Measurements from ENCODE around the gene WDR62. TPM values are rescaled to one million over a fixed set of nuclear protein-coding genes. Genes with fewer than 3 reads are reported as not detected.

Gene WDR62
- total RNA-seq, 1 experiment from 2014 or later = 51.4 TPM

DNA sequence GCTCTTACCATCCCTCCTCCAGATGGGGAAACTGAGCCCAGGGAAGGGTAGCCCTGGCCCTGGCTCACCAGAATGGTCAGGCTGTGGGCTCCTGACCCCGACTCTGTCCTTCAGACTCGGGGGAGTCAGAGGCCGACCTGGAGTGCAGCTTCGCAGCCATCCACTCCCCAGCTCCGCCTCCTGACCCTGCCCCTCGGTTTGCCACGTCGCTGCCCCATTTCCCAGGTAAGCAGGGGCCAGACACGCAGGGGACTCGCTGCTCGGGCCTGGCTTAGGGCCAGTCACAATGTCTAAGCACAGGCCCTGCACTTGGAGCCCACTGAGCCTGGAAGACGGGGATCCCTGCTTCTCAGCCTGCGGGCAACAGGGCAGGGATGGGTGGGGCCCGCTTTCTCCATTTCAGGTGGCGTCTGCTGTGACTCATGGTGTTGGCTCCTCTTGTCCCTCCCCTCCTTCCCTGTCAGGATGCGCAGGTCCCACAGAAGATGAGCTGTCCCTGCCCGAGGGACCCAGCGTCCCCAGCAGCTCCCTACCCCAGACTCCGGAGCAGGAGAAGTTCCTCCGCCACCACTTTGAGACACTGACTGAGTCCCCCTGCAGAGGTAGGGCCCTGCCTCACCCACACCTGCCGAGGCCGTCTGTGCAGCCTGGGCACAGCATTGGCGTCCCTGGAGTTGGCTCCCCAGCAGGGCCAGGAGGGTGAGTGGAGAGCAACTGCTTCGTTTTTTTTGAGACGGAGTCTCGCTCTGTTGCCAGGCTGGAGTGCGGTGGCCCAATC, 47.0 kb downstream of the WDR62 start:
- CTCF ChIA-PET = no interaction called here
- intact Hi-C loops (cut with micrococcal nuclease; ENCODE audit: unreplicated experiment) = no loop called here
- no peak overlapping the region for H3K27ac ChIP-seq (ENCODE audit: low read length)
- ATAC-seq (no peak), DNase-seq (ENCODE audit: low read depth, low spot score) (no peak)
- in situ Hi-C loops (cut with HindIII; ENCODE audit: low pct_unique_long_range_greater_than_20kb, low sequenced_read_pairs) = no loop called here
- H3K27me3 ChIP-seq (ENCODE audit: control insufficient read depth, insufficient read depth, low read length) = no peaks in the 10 kb centered on the region
- no TSS peak for BruUV-seq (replicated peaks)
- no peak overlapping the region for H3K4me3 ChIP-seq (ENCODE audit: low read depth in 2 of 2, low read length in 2 of 2)
- POLR2A ChIA-PET = interaction anchor here (0.6 kb wide), 1 partner anchor 40 kb away, joined by 3 read pairs; no protein-coding TSS in a partner anchor
- no peaks in the 10 kb centered on the region for H3K9me3 ChIP-seq (ENCODE audit: control insufficient read depth, insufficient read depth, low read depth, low read length)
- TF ChIP-seq TCF7L2 (IDR thresholded peaks at IDR 0.05; ENCODE audit: low read depth, low read length) = no peak
- TF ChIP-seq SIN3A (IDR thresholded peaks at IDR 0.05; ENCODE audit: borderline replicate concordance, insufficient read depth, low read depth, low read length) = no peak
- TF ChIP-seq, protein P1, sequence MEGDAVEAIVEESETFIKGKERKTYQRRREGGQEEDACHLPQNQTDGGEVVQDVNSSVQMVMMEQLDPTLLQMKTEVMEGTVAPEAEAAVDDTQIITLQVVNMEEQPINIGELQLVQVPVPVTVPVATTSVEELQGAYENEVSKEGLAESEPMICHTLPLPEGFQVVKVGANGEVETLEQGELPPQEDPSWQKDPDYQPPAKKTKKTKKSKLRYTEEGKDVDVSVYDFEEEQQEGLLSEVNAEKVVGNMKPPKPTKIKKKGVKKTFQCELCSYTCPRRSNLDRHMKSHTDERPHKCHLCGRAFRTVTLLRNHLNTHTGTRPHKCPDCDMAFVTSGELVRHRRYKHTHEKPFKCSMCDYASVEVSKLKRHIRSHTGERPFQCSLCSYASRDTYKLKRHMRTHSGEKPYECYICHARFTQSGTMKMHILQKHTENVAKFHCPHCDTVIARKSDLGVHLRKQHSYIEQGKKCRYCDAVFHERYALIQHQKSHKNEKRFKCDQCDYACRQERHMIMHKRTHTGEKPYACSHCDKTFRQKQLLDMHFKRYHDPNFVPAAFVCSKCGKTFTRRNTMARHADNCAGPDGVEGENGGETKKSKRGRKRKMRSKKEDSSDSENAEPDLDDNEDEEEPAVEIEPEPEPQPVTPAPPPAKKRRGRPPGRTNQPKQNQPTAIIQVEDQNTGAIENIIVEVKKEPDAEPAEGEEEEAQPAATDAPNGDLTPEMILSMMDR (IDR thresholded peaks at IDR 0.05) = no peak
- TF ChIP-seq POLR2AphosphoS5 (IDR thresholded peaks at IDR 0.05; ENCODE audit: low read depth, low read length) = no peak
- TF ChIP-seq, protein P2, sequence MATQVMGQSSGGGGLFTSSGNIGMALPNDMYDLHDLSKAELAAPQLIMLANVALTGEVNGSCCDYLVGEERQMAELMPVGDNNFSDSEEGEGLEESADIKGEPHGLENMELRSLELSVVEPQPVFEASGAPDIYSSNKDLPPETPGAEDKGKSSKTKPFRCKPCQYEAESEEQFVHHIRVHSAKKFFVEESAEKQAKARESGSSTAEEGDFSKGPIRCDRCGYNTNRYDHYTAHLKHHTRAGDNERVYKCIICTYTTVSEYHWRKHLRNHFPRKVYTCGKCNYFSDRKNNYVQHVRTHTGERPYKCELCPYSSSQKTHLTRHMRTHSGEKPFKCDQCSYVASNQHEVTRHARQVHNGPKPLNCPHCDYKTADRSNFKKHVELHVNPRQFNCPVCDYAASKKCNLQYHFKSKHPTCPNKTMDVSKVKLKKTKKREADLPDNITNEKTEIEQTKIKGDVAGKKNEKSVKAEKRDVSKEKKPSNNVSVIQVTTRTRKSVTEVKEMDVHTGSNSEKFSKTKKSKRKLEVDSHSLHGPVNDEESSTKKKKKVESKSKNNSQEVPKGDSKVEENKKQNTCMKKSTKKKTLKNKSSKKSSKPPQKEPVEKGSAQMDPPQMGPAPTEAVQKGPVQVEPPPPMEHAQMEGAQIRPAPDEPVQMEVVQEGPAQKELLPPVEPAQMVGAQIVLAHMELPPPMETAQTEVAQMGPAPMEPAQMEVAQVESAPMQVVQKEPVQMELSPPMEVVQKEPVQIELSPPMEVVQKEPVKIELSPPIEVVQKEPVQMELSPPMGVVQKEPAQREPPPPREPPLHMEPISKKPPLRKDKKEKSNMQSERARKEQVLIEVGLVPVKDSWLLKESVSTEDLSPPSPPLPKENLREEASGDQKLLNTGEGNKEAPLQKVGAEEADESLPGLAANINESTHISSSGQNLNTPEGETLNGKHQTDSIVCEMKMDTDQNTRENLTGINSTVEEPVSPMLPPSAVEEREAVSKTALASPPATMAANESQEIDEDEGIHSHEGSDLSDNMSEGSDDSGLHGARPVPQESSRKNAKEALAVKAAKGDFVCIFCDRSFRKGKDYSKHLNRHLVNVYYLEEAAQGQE (IDR thresholded peaks at IDR 0.05; ENCODE audit: insufficient read depth in 1 of 2, low read depth in 2 of 2, low read length in 1 of 2) = no peak
- no peaks in the 10 kb centered on the region for H3K4me1 ChIP-seq (ENCODE audit: control insufficient read depth, insufficient read depth, low read length)
- peaks cover 8% of the 10 kb centered on the region for H3K36me3 ChIP-seq (ENCODE audit: control insufficient read depth, insufficient read depth, low read length)

DNA sequence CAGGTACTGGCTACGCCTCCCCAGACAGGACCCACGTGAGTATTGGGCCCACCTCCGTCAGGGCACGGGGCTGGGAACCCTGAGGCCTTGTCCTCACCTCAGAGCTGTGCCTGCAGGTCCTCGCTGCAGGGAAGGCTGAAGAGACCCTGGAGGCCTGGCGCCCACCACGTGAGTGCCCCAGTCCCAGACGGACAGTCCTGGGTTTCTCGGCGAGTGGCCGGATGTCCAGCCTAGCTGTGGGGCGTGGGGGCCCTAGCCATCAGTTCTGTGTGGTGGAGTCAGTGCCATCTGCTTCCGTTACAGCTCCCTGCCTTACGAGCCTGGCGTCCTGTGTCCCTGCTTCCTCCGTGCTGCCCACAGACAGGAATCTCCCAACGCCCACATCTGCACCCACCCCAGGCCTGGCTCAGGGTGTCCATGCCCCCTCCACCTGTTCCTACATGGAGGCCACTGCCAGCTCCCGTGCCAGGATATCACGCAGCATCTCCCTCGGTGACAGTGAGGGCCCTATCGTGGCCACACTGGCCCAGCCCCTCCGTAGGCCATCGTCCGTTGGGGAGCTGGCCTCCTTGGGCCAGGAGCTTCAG, 48.4 kb downstream of the WDR62 start:
- Histone ChIP-seq H3K4me3 (ENCODE audit: low read depth in 2 of 2, low read length in 2 of 2) (no peak overlapping the region), H3K4me1 (ENCODE audit: control insufficient read depth, insufficient read depth, low read length) (no peaks in the 10 kb centered on the region), H3K9me3 (ENCODE audit: control insufficient read depth, insufficient read depth, low read depth, low read length) (no peaks in the 10 kb centered on the region), H3K27me3 (ENCODE audit: control insufficient read depth, insufficient read depth, low read length) (no peaks in the 10 kb centered on the region), H3K36me3 (ENCODE audit: control insufficient read depth, insufficient read depth, low read length) (peaks cover 6% of the 10 kb centered on the region; the same call in 1 of the 2 replicates), H3K27ac (ENCODE audit: low read length) (no peak overlapping the region)
- DNase-seq (ENCODE audit: low read depth, low spot score) (no peak), ATAC-seq (no peak)
- TF ChIP-seq, protein P2 (IDR thresholded peaks at IDR 0.05; ENCODE audit: insufficient read depth in 1 of 2, low read depth in 2 of 2, low read length in 1 of 2) = no peak
- TF ChIP-seq, protein P1 (IDR thresholded peaks at IDR 0.05) = no peak
- no peak for TF ChIP-seq POLR2AphosphoS5 (IDR thresholded peaks at IDR 0.05; ENCODE audit: low read depth, low read length)
- TF ChIP-seq TCF7L2 (IDR thresholded peaks at IDR 0.05; ENCODE audit: low read depth, low read length) = no peak
- no peak for TF ChIP-seq SIN3A (IDR thresholded peaks at IDR 0.05; ENCODE audit: borderline replicate concordance, insufficient read depth, low read depth, low read length)
- BruUV-seq (replicated peaks) = no TSS peak
- in situ Hi-C loops (cut with HindIII; ENCODE audit: low pct_unique_long_range_greater_than_20kb, low sequenced_read_pairs) = no loop called here
- intact Hi-C loops (cut with micrococcal nuclease; ENCODE audit: unreplicated experiment) = no loop called here
- POLR2A ChIA-PET = no interaction called here
- CTCF ChIA-PET = no interaction called here
